B cell (primary cell): ENCODE results near the gene CEACAM16. TPM values are rescaled to one million over a fixed set of nuclear protein-coding genes. Genes with fewer than 3 reads are reported as not detected.

Source experiments
- ATAC-seq: fragments of 200-7000 bp; cut with Tn5 transposase; one replicate; pipeline ENCODE4 v1.10.0; 2021; ENCODE audit warnings: low read depth, mild to moderate bottlenecking, moderate number of reproducible peaks, moderate library complexity
- CTCF ChIA-PET: fragments of 350-600 bp; sonication (Branson Sonifier 250); formaldehyde crosslinking; loops from one replicate; lab custom pipeline; 2021; ENCODE audit warnings: antibody characterized with exemption, inconsistent platforms; lab: Charles Lee
- POLR2A ChIA-PET: fragments of 350-600 bp; sonication (Branson Sonifier 250); formaldehyde crosslinking; loops from one replicate; lab custom pipeline; 2021; ENCODE audit warnings: antibody characterized with exemption; lab: Charles Lee
- DNase-seq: peaks from one replicate; pipeline ENCODE4 v3.0.0; 2013
- H2AFZ ChIP-seq: 2 replicates; pipeline ENCODE4 v1.6.1; 2012; ENCODE audit warnings: mild to moderate bottlenecking, low read depth, low read length; ENCODE audit not compliant: insufficient read depth, poor library complexity, severe bottlenecking
- H3K27ac ChIP-seq, 2 donors: 1 replicate in 1 of 2; 2 replicates in 1 of 2; pipeline ENCODE4 v1.5.1; 2012 to 2013; ENCODE audit warnings: low read length in 2 of 2, mild to moderate bottlenecking in 2 of 2, moderate library complexity in 1 of 2
- H3K27me3 ChIP-seq, 4 experiments: fragments of 200-600 bp in 1 of 4; sonication (generic) in 1 of 4; replicated peaks in 1 of 4; 1 replicate in 2 of 4; 2 replicates in 2 of 4; pipeline versions ENCODE4 v1.6.1 to v1.7.0; 2013 to 2016; ENCODE audit warnings: low read length in 3 of 4, mild to moderate bottlenecking in 2 of 4, mixed read lengths in 1 of 4, moderate library complexity in 1 of 4; ENCODE audit not compliant: insufficient read depth in 4 of 4, control insufficient read depth in 3 of 4; ENCODE audit errors: control extremely low read depth in 1 of 4
- H3K36me3 ChIP-seq, 2 experiments: replicated peaks in 1 of 2; 1 replicate in 1 of 2; 2 replicates in 1 of 2; pipeline versions ENCODE4 v1.6.1 to v1.7.1; 2013; ENCODE audit warnings: low read length in 1 of 2; ENCODE audit not compliant: insufficient read depth in 2 of 2, control insufficient read depth in 1 of 2; ENCODE audit errors: control extremely low read depth in 1 of 2, extremely low read depth in 1 of 2
- H3K4me1 ChIP-seq, 2 donors: fragments of 200-600 bp in 1 of 2; sonication (generic) in 1 of 2; 1 replicate in 1 of 2; 2 replicates in 1 of 2; pipeline versions ENCODE4 v1.5.1 to v1.6.1; 2013 to 2017; ENCODE audit warnings: low read length in 2 of 2; ENCODE audit not compliant: control insufficient read depth in 2 of 2, insufficient read depth in 2 of 2
- H3K4me2 ChIP-seq: replicated peaks from 2 replicates; pipeline ENCODE3; 2012; ENCODE audit warnings: mild to moderate bottlenecking, low read depth, low read length; ENCODE audit not compliant: poor library complexity, severe bottlenecking
- H3K4me3 ChIP-seq, 5 experiments: fragments of 200-600 bp in 1 of 5; sonication (generic) in 1 of 5; 1 replicate in 3 of 5; 2 replicates in 2 of 5; pipeline versions ENCODE4 v1.5.1 to v1.7.0; 2011 to 2016; ENCODE audit warnings: low read length in 4 of 5, mild to moderate bottlenecking in 4 of 5, low read depth in 2 of 5, control low read depth in 1 of 5, moderate library complexity in 1 of 5; ENCODE audit not compliant: insufficient read depth in 1 of 5; ENCODE audit errors: control extremely low read depth in 1 of 5, extremely low read depth in 1 of 5
- H3K79me2 ChIP-seq: fragments of 200-600 bp; sonication (generic); one replicate; pipeline ENCODE4 v1.6.0; 2016; ENCODE audit warnings: low read length; ENCODE audit not compliant: control insufficient read depth, insufficient read depth
- H3K9ac ChIP-seq: fragments of 200-600 bp; sonication (generic); 2 replicates; pipeline ENCODE4 v1.6.1; 2017; ENCODE audit warnings: mild to moderate bottlenecking, low read length, moderate library complexity
- H3K9me3 ChIP-seq, 3 donors: one replicate each; pipeline versions ENCODE4 v1.6.1 to v1.7.1; 2013; ENCODE audit warnings: low read length in 2 of 3; ENCODE audit not compliant: control insufficient read depth in 2 of 3, insufficient read depth in 1 of 3; ENCODE audit errors: control extremely low read depth in 1 of 3
- H4K20me1 ChIP-seq: 2 replicates; pipeline ENCODE4 v1.6.0; 2012; ENCODE audit warnings: mild to moderate bottlenecking, low read length; ENCODE audit not compliant: insufficient read depth, control insufficient read depth, poor library complexity, severe bottlenecking
- H3K27ac Mint-ChIP-seq: one replicate; pipeline ENCODE4 v1.8.0; 2021; ENCODE audit warnings: mixed read lengths
- H3K27me3 Mint-ChIP-seq: one replicate; pipeline ENCODE4 v1.8.0; 2021; ENCODE audit warnings: mixed read lengths
- H3K4me1 Mint-ChIP-seq: one replicate; pipeline ENCODE4 v1.8.0; 2021; ENCODE audit warnings: mixed read lengths
- H3K4me3 Mint-ChIP-seq: one replicate; pipeline ENCODE4 v1.8.0; 2021; ENCODE audit warnings: mixed read lengths
- H3K9me3 Mint-ChIP-seq: one replicate; pipeline ENCODE4 v1.8.0; 2022; ENCODE audit warnings: mixed read lengths; ENCODE audit not compliant: insufficient read depth
- CTCF ChIP-seq: fragments of 200-600 bp; IDR thresholded peaks from one replicate; pipeline ENCODE4 v1.8.0; 2022; ENCODE audit warnings: antibody characterized with exemption, mild to moderate bottlenecking
- EZH2 ChIP-seq: IDR thresholded peaks from 2 replicates; pipeline ENCODE4 v1.6.1; 2012; ENCODE audit warnings: borderline replicate concordance, low read depth, mild to moderate bottlenecking, moderate library complexity, low read length; ENCODE audit not compliant: insufficient read depth, poor library complexity, severe bottlenecking
- WGBS: methylation state at CpG from one replicate; pipeline ENCODE4 v1.1.5; 2013; ENCODE audit warnings: missing lambda C conversion rate; ENCODE audit not compliant: insufficient coverage; 5-methylcytosine and 5-hydroxymethylcytosine counted together
- intact Hi-C: fragments of 100-400 bp; cut with micrococcal nuclease; formaldehyde crosslinking; loops from one replicate; pipeline ENCODE4 v1.10.0; 2022
- polyA plus RNA-seq: library from polyadenylated mRNA; depleted of rRNA; stranded (reverse); fragments of >200 nt; gene quantifications from 2 replicates; pipeline ENCODE4 v1.2.3, GENCODE V29; 2012
- total RNA-seq, 2 donors: library from RNA; stranded (reverse); fragments of 120-200 nt in 1 of 2; gene quantifications; 1 replicate in 1 of 2; 2 replicates in 1 of 2; pipeline versions ENCODE4 v1.2.3 to v1.2.4, GENCODE V29; 2013 to 2022

Gene CEACAM16
- total and polyA plus RNA-seq, 2 donors (not counting 1 experiment from before 2014, with no cell fraction given), result not detected

GRCh38 chr19:44712864-44713515 lies 14.0 kb downstream of the CEACAM16 start:
- POLR2A ChIA-PET, result no interaction called here
- Histone ChIP-seq H3K27me3 (peaks cover 0 to 11% (median 0%) of the 10 kb centered on the region in 4 experiments), H3K27ac (no peak overlapping the region), H3K4me3 (no peak overlapping the region), H3K9ac (no peak overlapping the region), H3K9me3 (peaks cover 0 to 16% (median 11%) of the 10 kb centered on the region in 3 donors), H2AFZ (no peak overlapping the region), H4K20me1 (no peaks in the 10 kb centered on the region), H3K36me3 (no peaks in the 10 kb centered on the region), H3K79me2 (no peaks in the 10 kb centered on the region), H3K4me1 (no peaks in the 10 kb centered on the region), H3K4me2 (no peak overlapping the region)
- Mint-ChIP-seq H3K9me3 (peaks cover 5% of the 10 kb centered on the region), H3K27me3 (peaks cover 9% of the 10 kb centered on the region), H3K4me1 (no peaks in the 10 kb centered on the region), H3K27ac (no peak overlapping the region), H3K4me3 (no peak overlapping the region)
- CTCF ChIA-PET, result interaction anchor here (0.7 to 4.7 kb wide), 4 partner anchors 10 to 175 kb away, joined by 3 to 31 read pairs (median 6); no protein-coding TSS in a partner anchor
- ATAC-seq (no peak), DNase-seq (no peak)
- 33% methylated on average over 1 of the region's 4 CpGs for WGBS
- intact Hi-C loops, result no loop called here
- TF ChIP-seq CTCF (no peak), EZH2 (no peak)

GRCh38 chr19:44714597-44715169 lies 15.7 kb downstream of the CEACAM16 start:
- no peak overlapping the region for H3K9ac ChIP-seq
- no peaks in the 10 kb centered on the region for H3K4me1 Mint-ChIP-seq
- no peak overlapping the region for H3K27ac ChIP-seq
- H3K36me3 ChIP-seq, result no peaks in the 10 kb centered on the region
- peaks cover 5% of the 10 kb centered on the region for H3K9me3 Mint-ChIP-seq
- H3K4me1 ChIP-seq, result no peaks in the 10 kb centered on the region
- TF ChIP-seq CTCF (no peak), EZH2 (no peak)
- no peak overlapping the region for H3K27ac Mint-ChIP-seq
- H3K79me2 ChIP-seq, result no peaks in the 10 kb centered on the region
- no peak for ATAC-seq
- no peaks in the 10 kb centered on the region for H4K20me1 ChIP-seq
- peaks cover 0 to 7% (median 0%) of the 10 kb centered on the region in 4 experiments for H3K27me3 ChIP-seq
- no peak overlapping the region for H3K4me3 Mint-ChIP-seq
- intact Hi-C loops, result no loop called here
- 0% methylated on average over 1 of the region's 2 CpGs for WGBS
- H3K4me2 ChIP-seq, result no peak overlapping the region
- CTCF ChIA-PET, result interaction anchor here (0.7 to 4.7 kb wide), 4 partner anchors 9 to 69 kb away, joined by 3 to 31 read pairs (median 6); no protein-coding TSS in a partner anchor
- DNase-seq, result no peak
- H3K4me3 ChIP-seq, result no peak overlapping the region
- H3K9me3 ChIP-seq, result peaks cover 0 to 16% (median 11%) of the 10 kb centered on the region in 3 donors
- H3K27me3 Mint-ChIP-seq, result peaks cover 9% of the 10 kb centered on the region
- POLR2A ChIA-PET, result no interaction called here
- H2AFZ ChIP-seq, result no peak overlapping the region
